Measurements from ENCODE around the gene TSSC4. TPM values are rescaled to one million over a fixed set of nuclear protein-coding genes. Genes with fewer than 3 reads are reported as not detected.

TSSC4 gene
- total RNA-seq, 3 donors from 2014 or later (not counting 1 experiment from before 2014, with no cell fraction given) = 52.8 to 67.9 (median 59.3) TPM

- intact Hi-C loops (cut with micrococcal nuclease) = loop anchor here (5.0 kb wide), 1 partner anchor 35 kb away; no protein-coding TSS in a partner anchor
- TF ChIP-seq, protein P1, sequence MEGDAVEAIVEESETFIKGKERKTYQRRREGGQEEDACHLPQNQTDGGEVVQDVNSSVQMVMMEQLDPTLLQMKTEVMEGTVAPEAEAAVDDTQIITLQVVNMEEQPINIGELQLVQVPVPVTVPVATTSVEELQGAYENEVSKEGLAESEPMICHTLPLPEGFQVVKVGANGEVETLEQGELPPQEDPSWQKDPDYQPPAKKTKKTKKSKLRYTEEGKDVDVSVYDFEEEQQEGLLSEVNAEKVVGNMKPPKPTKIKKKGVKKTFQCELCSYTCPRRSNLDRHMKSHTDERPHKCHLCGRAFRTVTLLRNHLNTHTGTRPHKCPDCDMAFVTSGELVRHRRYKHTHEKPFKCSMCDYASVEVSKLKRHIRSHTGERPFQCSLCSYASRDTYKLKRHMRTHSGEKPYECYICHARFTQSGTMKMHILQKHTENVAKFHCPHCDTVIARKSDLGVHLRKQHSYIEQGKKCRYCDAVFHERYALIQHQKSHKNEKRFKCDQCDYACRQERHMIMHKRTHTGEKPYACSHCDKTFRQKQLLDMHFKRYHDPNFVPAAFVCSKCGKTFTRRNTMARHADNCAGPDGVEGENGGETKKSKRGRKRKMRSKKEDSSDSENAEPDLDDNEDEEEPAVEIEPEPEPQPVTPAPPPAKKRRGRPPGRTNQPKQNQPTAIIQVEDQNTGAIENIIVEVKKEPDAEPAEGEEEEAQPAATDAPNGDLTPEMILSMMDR (IDR thresholded peaks at IDR 0.05) = no peak
- Histone ChIP-seq H3K27ac (ENCODE audit: low read length) (no peak overlapping the region), H3K27me3 (ENCODE audit: control insufficient read depth, insufficient read depth, low read length) (no peaks in the 10 kb centered on the region), H3K4me1 (ENCODE audit: control insufficient read depth, insufficient read depth, low read length) (no peaks in the 10 kb centered on the region), H3K4me3 (ENCODE audit: low read length) (no peak overlapping the region), H3K36me3 (ENCODE audit: control insufficient read depth, insufficient read depth, low read length) (no peaks in the 10 kb centered on the region), H3K9me3 (ENCODE audit: control insufficient read depth, insufficient read depth, low read length) (no peaks in the 10 kb centered on the region)
- Mint-ChIP-seq H3K27ac (no peak overlapping the region), H3K36me3 (no peaks in the 10 kb centered on the region), H3K4me3 (no peak overlapping the region), H3K27me3 (ENCODE audit: low read depth in 2 of 2) (no peaks in the 10 kb centered on the region), H3K4me1 (peaks cover 0 to 5% of the 10 kb centered on the region in 2 donors), H3K9me3 (no peaks in the 10 kb centered on the region)
- 77% methylated on average over 15 of the region's 15 CpGs for WGBS (ENCODE audit: insufficient coverage)
- ATAC-seq (no peak), DNase-seq (no peak)
Observed at GRCh38 chr11:2432171-2432621, 31.6 kb downstream of the TSSC4 start.

DNA sequence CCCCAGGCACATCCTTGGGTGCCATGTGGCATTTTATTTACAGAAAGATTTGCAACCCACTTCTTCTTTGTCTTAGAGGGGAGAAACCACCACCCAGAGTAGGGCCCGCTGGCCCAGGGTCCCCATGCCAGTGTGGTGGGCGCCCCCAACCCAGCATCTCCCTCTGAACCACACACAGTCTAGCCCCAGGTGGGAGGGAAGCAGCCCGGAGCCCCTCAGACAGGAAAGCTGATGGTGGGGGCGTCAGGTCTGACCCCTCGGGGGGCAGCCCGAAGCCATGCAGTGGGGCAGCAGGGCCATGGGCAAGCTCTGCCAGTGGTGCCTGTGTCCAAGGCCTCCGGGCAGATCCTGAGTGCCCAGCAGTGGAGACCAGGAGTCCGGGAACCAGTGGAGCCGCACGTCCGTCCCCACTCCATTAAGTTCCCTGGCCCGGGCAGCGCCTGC, 32.1 kb downstream of the TSSC4 start:
- Mint-ChIP-seq H3K27me3 (ENCODE audit: low read depth in 2 of 2) (no peaks in the 10 kb centered on the region), H3K36me3 (no peaks in the 10 kb centered on the region), H3K9me3 (no peaks in the 10 kb centered on the region), H3K4me1 (peaks cover 0 to 5% of the 10 kb centered on the region in 2 donors), H3K27ac (no peak overlapping the region), H3K4me3 (no peak overlapping the region)
- Histone ChIP-seq H3K36me3 (ENCODE audit: control insufficient read depth, insufficient read depth, low read length) (no peaks in the 10 kb centered on the region), H3K27me3 (ENCODE audit: control insufficient read depth, insufficient read depth, low read length) (no peaks in the 10 kb centered on the region), H3K27ac (ENCODE audit: low read length) (no peak overlapping the region), H3K4me1 (ENCODE audit: control insufficient read depth, insufficient read depth, low read length) (no peaks in the 10 kb centered on the region), H3K4me3 (ENCODE audit: low read length) (no peak overlapping the region), H3K9me3 (ENCODE audit: control insufficient read depth, insufficient read depth, low read length) (no peaks in the 10 kb centered on the region)
- TF ChIP-seq, protein P1 (IDR thresholded peaks at IDR 0.05) = no peak
- intact Hi-C loops (cut with micrococcal nuclease) = loop anchor here (5.0 kb wide), 1 partner anchor 35 kb away; no protein-coding TSS in a partner anchor
- ATAC-seq = no peak
- DNase-seq = no peak
- 77% methylated on average over 13 of the region's 13 CpGs for WGBS (ENCODE audit: insufficient coverage)

GRCh38 chr11:2433106-2433925, 32.8 kb downstream of the TSSC4 start:
- no peaks in the 10 kb centered on the region for H3K27me3 Mint-ChIP-seq (ENCODE audit: low read depth in 2 of 2)
- WGBS (ENCODE audit: insufficient coverage) = 95% methylated on average over 22 of the region's 22 CpGs

More at GRCh38 chr11:2433106-2433925, 32.8 kb downstream of the TSSC4 start:
- Mint-ChIP-seq H3K9me3 (no peaks in the 10 kb centered on the region), H3K4me3 (no peak overlapping the region), H3K4me1 (peaks cover 0 to 5% of the 10 kb centered on the region in 2 donors), H3K36me3 (no peaks in the 10 kb centered on the region), H3K27ac (no peak overlapping the region)
- Histone ChIP-seq H3K36me3 (ENCODE audit: control insufficient read depth, insufficient read depth, low read length) (no peaks in the 10 kb centered on the region), H3K4me3 (ENCODE audit: low read length) (no peak overlapping the region), H3K27me3 (ENCODE audit: control insufficient read depth, insufficient read depth, low read length) (no peaks in the 10 kb centered on the region), H3K27ac (ENCODE audit: low read length) (no peak overlapping the region), H3K9me3 (ENCODE audit: control insufficient read depth, insufficient read depth, low read length) (no peaks in the 10 kb centered on the region), H3K4me1 (ENCODE audit: control insufficient read depth, insufficient read depth, low read length) (no peaks in the 10 kb centered on the region)
- ATAC-seq (no peak), DNase-seq (no peak)
- TF ChIP-seq, protein P1 (IDR thresholded peaks at IDR 0.05) = no peak
- intact Hi-C loops (cut with micrococcal nuclease) = loop anchor here (5.0 kb wide), 1 partner anchor 34 kb away; no protein-coding TSS in a partner anchor

All from natural killer cell (primary cell).